GM21825 (cell line): ENCODE data around the gene IL18RAP.

Source experiments
- ATAC-seq: cut with Tn5 transposase; IDR thresholded peaks from one replicate; pipeline ENCODE4 v1.9.1; 2021; ENCODE audit warnings: mild to moderate bottlenecking, moderate library complexity; ENCODE audit not compliant: unreplicated experiment

The IL18RAP gene, protein sequence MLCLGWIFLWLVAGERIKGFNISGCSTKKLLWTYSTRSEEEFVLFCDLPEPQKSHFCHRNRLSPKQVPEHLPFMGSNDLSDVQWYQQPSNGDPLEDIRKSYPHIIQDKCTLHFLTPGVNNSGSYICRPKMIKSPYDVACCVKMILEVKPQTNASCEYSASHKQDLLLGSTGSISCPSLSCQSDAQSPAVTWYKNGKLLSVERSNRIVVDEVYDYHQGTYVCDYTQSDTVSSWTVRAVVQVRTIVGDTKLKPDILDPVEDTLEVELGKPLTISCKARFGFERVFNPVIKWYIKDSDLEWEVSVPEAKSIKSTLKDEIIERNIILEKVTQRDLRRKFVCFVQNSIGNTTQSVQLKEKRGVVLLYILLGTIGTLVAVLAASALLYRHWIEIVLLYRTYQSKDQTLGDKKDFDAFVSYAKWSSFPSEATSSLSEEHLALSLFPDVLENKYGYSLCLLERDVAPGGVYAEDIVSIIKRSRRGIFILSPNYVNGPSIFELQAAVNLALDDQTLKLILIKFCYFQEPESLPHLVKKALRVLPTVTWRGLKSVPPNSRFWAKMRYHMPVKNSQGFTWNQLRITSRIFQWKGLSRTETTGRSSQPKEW

DNA sequence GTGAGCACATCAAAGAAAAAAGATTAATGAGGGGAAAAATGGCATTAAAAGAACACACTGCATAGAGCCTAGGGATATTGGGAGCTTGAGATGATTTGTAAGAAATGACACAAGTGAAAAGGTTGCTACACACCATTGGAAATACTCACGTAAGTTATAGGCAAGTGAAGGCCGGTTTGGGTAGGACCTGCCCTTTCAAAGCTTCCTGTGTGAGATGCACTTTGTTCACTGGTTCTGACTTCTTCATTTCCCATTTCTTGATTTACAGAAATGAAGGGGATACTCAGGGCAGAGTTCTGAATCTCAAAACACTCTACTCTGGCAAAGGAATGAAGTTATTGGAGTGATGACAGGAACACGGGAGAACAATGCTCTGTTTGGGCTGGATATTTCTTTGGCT is at the start of gene IL18RAP:
Gene IL18RAP, plus strand, starts transcription at position 251 of the 400 bp plus-strand sequence. Its CDS starts 118 bp downstream, at position 369.
- ATAC-seq, result no peak

GRCh38 chr2:102376052-102376591 is 46.8 kb upstream of the IL18RAP start:
- ATAC-seq, result no peak

DNA sequence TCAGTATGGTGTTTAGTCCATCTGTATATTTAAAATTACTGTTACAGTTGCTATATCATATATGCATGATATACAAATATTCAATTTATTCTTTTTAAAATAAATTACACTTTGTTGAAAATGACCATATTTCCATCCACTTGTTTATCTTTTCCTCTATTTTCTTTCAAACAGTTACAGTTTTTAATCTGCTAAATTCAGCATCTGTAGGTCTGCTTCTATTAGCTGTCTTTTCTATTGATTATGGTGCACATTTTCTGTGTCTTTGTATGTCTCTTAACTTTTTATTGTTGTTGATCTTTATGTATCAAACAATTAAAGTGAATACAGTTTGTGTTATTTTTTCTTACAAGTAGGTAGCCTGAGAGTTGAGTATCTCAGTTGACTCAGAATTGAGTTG is 39.2 kb upstream of the IL18RAP start:
- no peak for ATAC-seq

DNA sequence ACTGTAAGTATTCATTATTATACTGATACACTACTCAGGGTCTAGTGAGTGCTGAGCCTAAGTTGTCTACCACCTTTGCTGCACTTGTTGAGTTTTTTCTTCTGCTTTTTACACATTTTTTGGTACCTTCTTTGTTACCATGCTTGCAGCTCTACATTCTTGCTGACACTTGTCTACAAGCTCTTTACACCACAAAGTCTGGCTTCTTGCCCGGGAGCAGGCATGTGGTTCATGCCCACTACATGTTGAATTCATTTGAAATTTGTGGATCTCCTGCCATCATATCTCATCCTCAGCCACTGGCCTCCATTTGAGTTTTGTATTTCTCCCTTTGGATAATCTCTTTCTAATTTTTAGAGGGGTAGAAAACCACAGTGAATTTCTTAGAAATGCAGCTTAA is 37.4 kb upstream of the IL18RAP start:
- no peak for ATAC-seq

- no peak for ATAC-seq
Measured at GRCh38 chr2:102386004-102386403, 37.0 kb upstream of the IL18RAP start.

- ATAC-seq, result no peak
Measured at GRCh38 chr2:102386867-102387541, 36.0 kb upstream of the IL18RAP start.

DNA sequence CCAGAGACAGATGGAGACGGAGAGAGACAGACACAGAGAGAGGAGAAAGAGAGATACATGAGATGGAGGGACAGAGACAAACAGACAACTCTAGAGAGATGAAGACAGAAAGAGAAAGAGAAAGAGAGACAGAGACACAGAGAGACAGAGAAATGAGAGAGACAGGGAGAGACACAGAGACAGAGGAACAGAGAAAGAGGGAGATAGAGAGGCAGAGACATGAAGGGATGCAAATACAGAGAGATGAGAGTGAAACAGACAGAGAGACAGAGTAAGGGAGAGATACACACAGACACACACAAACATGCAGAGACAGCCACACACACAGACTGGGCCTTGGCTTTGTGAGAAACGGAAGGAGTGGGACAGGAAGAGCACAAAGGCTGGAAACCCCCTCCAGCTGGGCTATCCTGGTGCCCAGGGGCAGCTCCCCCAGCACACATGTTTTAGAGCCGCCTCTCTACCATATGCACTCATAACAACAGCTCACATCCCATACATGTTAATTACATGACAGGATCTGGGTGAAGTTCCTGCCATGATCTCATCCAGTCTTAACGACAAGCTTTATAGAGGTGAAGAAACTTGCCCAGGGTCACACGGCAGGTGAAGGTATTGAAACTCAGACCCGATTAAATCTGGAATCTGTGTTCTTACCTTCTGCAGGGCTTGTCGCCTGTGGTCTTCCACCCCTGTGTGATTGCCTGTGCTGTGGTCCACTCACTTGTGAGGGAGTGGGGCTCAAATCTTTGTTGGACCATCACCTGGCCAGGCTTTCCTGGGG is 35.0 kb upstream of the IL18RAP start:
- ATAC-seq, result no peak

DNA sequence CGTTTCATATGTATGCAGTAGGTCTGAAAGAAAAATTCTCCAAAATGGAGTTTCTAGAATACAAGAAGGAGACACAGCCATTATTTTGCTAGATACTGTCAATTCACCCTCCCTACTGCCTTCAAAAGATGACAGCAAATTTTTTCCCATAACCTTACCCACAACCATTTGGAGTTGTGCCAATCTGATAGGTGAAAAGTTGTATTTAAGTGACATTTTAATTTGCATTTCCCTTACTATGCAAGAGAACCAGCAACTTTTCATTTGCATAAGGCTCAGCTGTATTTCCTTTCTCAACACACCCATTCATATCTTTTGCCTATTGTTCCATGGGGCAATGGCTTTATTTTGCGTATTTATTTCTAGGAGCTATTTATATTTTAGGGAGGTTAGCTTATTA is 31.4 kb upstream of the IL18RAP start:
- ATAC-seq, result no peak

DNA sequence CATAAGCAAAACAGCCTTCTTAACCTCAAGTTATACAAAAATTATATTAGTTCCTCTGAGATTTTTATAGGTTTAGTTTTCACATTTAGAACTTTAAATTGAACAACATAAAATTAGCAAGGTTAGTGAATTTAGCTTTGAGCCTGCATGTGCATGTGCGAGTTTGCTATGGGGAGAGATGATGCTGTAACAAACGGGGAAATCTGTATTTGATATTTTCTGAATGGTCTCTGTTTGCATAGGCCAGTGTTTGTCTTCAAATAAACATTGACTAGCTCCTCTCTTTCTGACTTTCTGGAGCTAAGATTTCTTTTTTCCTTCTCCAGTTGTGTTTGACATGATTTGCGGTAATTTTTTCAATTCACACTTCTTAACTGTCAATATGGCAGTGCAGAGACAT is 30.9 kb upstream of the IL18RAP start:
- ATAC-seq, result no peak

DNA sequence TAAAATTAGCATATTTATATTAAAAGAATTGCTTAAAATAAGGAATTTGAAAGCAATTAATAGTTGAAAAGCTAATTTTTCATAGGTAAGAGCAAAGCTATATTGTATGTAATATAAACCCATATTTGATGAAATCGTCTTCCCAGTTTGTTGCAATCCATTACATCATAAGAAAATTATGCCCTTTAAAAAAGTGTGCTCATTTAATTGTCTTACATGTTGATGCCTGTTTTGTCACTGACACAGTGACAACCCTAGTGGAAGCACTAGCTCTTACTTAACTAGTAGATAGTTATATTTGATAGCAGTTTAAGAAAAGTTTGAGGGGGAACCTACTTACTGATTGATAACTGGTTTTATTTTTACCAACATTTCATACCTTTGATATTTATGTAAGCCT is 30.0 kb upstream of the IL18RAP start:
- ATAC-seq, result no peak

- no peak for ATAC-seq
Measured at GRCh38 chr2:102396012-102396411, 26.9 kb upstream of the IL18RAP start.

DNA sequence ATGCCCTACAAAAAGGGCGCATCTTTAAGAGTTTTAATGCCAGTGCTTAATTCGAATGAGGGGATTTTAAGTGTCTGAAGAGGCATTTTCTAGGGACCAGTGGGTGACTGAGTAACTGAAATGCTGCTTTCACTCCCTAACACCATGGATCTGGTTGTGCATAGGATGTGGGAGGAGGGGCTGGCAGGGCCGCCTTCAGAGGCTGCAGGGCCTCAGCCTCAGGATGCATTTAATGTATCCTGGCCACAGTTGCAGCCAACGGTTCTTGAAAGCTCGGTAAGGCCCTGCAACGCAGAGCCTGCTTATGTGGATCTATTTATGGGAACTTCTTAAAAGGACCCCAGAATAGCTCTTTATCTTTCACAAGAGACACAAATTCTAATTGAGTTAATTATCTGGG is 25.8 kb upstream of the IL18RAP start:
- no peak for ATAC-seq

- no peak for ATAC-seq
Measured at GRCh38 chr2:102399499-102400141, 23.3 kb upstream of the IL18RAP start.

DNA sequence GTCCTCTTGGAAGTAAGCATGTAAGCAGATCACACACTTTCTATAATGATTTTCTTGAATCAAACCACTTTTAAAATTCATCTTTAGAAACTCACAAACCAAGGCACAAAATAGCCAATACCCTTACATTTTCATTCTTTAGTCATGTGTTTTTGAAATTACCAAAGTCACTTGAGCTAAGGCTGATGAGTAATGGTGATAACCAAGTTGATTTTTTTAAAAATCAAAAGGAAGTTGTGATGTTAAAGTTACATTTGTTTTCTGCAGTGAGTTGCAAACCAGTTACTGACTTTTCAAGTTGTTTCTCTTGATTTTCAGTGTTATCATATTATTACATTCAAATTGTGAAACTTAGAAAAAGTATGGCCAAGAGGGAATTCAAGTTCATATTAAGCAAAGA is 21.5 kb upstream of the IL18RAP start:
- no peak for ATAC-seq

DNA sequence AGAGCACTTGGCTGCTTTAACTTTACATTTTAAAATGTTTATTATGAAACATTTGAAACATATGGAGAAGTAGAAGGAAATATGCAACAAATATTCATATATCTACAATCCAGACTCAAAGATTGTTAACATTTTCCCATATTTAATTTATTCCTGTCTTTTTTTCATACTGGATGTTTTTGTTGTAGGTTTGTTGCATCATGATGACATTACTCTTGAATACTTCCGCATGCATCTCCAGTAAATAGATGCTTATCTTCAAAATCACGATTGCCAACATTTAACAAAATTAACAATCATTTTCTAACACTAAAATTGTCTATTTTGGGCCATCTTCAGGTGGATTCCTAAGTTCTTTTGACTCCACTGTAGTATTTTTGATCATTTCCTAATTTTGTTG is 21.1 kb upstream of the IL18RAP start:
- ATAC-seq, result no peak

DNA sequence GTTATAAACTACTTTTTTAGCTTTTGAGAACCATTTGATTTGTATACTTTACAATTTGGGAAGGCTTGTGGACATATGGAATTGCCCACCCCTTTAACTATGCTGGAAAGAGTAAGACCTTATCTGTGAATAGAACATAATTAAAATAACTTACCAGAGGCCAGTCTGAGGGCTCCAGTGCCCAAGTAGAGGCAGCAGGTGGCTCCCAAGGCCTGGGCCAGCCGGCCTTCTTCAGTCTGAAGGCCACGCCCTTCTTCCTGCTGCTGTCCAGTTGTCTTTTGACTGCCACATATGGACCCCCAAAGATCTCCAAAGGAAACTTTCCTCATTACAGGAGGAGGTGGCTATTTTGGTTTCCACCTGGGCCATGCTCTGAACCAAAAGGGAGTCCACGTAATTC is 12.0 kb upstream of the IL18RAP start:
- ATAC-seq, result no peak

DNA sequence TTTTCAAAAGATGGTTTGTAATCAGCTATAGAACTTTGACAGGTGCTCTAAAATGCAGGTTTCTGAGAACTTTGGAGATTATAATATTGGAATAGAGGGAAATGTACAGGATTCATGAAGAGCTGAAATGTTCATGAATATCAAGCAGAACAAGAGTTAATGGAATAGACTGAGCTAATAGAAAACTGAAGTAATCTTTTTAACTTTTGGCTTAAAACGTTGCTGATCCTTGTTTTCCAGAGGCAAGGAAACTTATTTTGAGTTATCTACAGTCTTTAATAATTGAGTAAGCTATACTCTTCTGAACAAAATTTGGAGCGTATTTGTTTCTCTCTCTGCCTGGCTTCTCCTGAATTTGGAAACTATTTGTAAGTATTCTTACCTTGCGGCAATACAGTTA is 10.8 kb upstream of the IL18RAP start:
- no peak for ATAC-seq

DNA sequence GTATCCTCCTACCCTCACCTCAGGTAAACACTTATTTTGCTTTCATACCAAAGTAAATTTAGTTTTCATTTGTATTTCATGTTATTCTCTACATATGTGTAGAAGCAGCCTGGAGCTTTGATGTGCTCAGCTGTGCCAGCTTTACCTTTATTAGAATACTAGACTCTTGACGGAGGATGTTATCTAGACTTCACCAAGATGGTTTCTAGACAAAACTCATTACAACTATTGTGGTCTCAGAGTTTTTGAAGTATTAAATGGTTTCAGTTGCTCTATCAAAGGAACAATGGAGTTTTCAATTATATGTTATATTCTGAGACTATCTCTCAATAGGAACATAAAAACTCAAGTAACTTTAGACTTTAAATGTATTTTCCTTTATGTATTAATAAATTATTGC is 5.0 kb upstream of the IL18RAP start:
- ATAC-seq, result peak; percentile 55

DNA sequence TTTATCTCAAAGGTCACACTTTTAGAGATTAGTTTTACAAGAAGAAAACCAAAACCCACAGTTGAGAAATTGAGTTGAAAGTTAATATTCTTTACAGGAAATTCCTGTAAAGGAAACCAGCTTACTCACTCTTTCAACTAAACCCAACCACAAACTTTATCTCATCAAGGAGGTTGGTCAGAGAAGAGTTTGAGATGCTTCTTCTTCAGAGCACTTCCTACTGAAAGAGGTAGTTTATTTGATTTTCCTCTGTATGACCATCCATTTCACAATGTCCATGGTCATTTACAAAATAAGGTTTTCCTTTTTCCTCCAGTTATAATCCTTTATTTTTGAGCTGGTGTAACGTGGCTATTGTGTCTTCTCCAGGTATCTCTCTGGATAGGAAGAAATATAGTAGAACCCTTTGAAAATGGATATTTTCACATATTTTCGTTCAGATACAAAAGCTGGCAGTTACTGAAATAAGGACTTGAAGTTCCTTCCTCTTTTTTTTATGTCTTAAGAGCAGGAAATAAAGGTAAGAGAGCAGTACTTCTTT is 4.5 kb upstream of the IL18RAP start:
- peak; percentile 91 for ATAC-seq

DNA sequence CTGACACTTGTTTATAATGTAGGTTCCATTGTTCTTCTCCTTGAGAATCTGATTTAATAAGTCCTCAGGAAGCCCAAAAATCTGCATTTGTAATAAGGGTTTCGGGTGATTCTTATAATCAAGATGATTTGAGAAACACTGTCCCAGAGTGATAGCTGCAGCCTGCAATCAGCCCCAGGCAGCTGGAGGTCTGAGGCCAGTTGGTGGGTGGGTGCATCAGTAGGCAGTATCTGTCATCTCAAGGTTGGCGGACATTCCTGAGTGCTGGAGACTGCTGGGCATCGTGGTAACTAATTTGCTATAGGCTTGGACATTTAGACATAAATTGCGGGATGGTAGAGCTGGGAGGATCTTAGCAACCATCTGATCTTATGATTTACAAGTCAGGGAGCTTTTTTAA is 2.7 kb upstream of the IL18RAP start:
- ATAC-seq, result no peak
